GM21576 (cell line): ENCODE data around the gene INO80C.

ENCODE experiments used
- ATAC-seq: cut with Tn5 transposase; IDR thresholded peaks from one replicate; pipeline ENCODE4 v1.9.1; 2021; ENCODE audit warnings: mild to moderate bottlenecking, moderate library complexity; ENCODE audit not compliant: unreplicated experiment

INO80C gene

GRCh38 chr18:35513181-35513936, 15.6 kb upstream of the INO80C start:
- no peak for ATAC-seq

- no peak for ATAC-seq
These were observed 15.0 kb upstream of the INO80C start for GRCh38 chr18:35512761-35513160.

- ATAC-seq = peak; percentile 21
These were observed 14.1 kb upstream of the INO80C start for GRCh38 chr18:35511833-35512232.

- peak; percentile 90 for ATAC-seq
These were observed 13.7 kb upstream of the INO80C start for GRCh38 chr18:35511428-35511827.

GRCh38 chr18:35510076-35510651, 12.4 kb upstream of the INO80C start:
- no peak for ATAC-seq

- no peak for ATAC-seq
These were observed 11.1 kb upstream of the INO80C start for GRCh38 chr18:35508746-35509338.

GRCh38 chr18:35508030-35508429, 10.3 kb upstream of the INO80C start:
- ATAC-seq = no peak

- no peak for ATAC-seq
These were observed 9.9 kb upstream of the INO80C start for GRCh38 chr18:35507623-35508022.

GRCh38 chr18:35507192-35507591, 9.4 kb upstream of the INO80C start:
- ATAC-seq = no peak

- no peak for ATAC-seq
These were observed 8.4 kb upstream of the INO80C start for GRCh38 chr18:35506024-35506712.

GRCh38 chr18:35504996-35505395, 7.2 kb upstream of the INO80C start:
- no peak for ATAC-seq

GRCh38 chr18:35502052-35502451, 4.3 kb upstream of the INO80C start:
- ATAC-seq = no peak

GRCh38 chr18:35501369-35501768, 3.6 kb upstream of the INO80C start:
- no peak for ATAC-seq

GRCh38 chr18:35500113-35500512, 2.4 kb upstream of the INO80C start:
- no peak for ATAC-seq

GRCh38 chr18:35497027-35497369, 762 bp downstream of the INO80C start:
- ATAC-seq = peak; percentile 16

GRCh38 chr18:35495536-35496314, 2.0 kb downstream of the INO80C start:
- ATAC-seq = no peak

GRCh38 chr18:35494251-35495220, 3.2 kb downstream of the INO80C start:
- ATAC-seq = no peak

GRCh38 chr18:35491700-35492077, 6.1 kb downstream of the INO80C start:
- ATAC-seq = no peak

- ATAC-seq = no peak
These were observed 6.7 kb downstream of the INO80C start for GRCh38 chr18:35490894-35491699.
